AG09309 (cell line): ENCODE results near the gene AGER.
A peak's percentile ranks its signal among the peaks of the same experiment; 100 is the strongest.

Experiments used
- DNase-seq: peaks from one replicate; pipeline ENCODE4 v3.0.0-alpha.2; 2010; ENCODE audit warnings: low read depth
- H3K4me3 ChIP-seq: 2 replicates; pipeline ENCODE4 v1.5.1; 2011; ENCODE audit warnings: mild to moderate bottlenecking, low read depth, low read length, moderate library complexity; ENCODE audit not compliant: control insufficient read depth
- CTCF ChIP-seq: IDR thresholded peaks from 2 replicates; pipeline ENCODE4 v1.5.1; 2011; ENCODE audit warnings: mild to moderate bottlenecking, low read depth, low read length, inconsistent platforms; ENCODE audit not compliant: insufficient read depth, control insufficient read depth; ENCODE audit errors: missing control alignments

The AGER gene

DNA sequence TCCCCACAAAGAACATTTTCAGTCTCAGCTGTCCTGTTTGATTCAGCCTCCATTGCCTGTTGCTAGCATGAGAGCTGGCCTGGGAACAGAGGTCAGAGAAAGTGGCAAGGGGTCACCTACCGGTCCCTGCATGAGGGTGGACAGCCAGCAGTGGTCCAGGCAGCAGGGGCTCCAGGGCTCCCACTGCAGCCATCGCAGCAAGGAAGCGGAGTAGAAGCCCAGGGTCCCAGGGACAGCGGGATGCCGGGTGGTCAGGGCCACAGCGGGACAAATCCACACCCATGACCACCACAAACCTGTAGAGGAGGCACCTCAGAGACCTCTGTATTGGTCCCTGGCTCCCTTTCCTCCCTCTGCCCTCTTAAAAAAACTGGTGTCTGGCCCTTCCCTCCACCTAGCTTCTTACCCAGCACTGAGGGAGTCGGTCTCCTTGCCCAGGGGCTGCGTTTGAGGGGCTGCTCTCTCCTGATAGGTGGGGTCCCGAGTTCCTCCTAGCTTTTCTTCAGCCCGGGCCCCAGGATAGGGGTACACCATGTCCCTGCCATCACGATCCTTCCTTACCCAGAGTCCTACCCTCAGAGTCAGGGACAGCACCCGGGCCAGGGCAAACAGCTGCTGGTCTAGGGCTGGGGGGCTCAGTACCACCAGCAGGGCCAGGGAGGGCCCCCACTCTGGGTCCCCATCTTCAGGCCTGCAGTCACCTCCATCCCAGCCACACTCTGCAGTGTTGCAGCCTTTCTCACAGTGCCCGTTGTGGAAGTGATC is 16.8 kb upstream of the AGER start:
- no peak for TF ChIP-seq CTCF
- no peak overlapping the region for H3K4me3 ChIP-seq
- DNase-seq: no peak

GRCh38 chr6:32198866-32199265 is 14.8 kb upstream of the AGER start:
- no peak for TF ChIP-seq CTCF
- no peak for DNase-seq
- no peak overlapping the region for H3K4me3 ChIP-seq

GRCh38 chr6:32198345-32198696 is 14.3 kb upstream of the AGER start:
- TF ChIP-seq CTCF: no peak
- no peak overlapping the region for H3K4me3 ChIP-seq
- DNase-seq: no peak

GRCh38 chr6:32196682-32197616 is 12.9 kb upstream of the AGER start:
- TF ChIP-seq CTCF: no peak
- peak overlapping the region; percentile 89 for H3K4me3 ChIP-seq
- DNase-seq: no peak

DNA sequence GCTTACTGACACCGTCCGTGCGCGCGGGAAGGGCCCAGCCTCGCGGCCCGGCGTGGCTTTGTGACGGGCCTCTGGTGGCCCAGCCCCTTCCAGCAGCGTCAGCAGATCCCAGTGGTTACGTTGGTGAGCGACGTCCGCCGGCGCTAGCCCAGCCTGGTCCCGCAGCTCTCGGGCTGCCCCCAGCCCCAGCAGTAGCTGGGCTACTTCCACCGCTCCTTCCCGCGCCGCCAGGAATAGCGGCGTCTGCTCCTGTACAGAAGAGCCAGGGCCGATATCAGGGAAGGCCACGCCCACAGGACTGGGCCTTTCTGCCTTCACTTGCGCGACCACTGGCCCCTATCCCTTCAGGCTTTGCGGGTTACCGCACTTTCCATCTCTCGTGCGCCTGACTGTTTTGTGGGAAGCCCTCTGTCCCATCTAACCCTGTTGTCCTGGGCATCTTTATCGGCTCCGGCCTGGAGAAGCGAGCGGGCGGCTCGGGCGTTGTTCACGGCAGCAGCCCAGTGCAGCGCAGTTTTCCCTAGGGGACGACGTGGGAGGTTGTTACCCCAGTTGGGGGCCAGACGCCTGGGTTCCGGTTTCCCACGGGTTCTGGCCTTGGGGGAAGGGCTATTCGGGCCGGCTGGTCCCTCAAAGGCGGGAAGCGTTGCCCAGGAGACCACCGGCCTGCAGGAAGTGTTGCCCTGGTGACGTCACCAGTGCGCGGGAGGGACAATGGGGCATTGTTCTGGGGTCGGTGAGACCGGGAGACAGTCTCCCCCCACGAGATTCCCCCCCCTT is 12.0 kb upstream of the AGER start:
- no peak for TF ChIP-seq CTCF
- H3K4me3 ChIP-seq: peak overlapping the region; percentile 89
- peak; percentile 21 for DNase-seq

DNA sequence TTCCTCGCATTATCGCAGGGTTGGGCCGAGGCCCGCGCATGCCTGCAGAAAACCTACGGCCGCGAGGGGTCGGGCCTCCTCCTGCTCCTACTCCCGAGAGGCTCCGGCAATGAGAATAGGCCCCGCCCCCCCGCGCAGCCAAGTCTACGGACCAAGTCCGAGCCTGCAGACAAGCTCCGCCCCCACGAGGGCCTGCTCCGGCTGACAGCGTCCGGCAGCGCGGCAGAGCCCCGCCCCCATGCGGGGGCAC is 11.5 kb upstream of the AGER start:
- TF ChIP-seq CTCF: peak; percentile 60
- DNase-seq: peak; percentile 99
- no peak overlapping the region; the same call in 1 of the 2 replicates for H3K4me3 ChIP-seq
